Spleen (tissue), 11 donors: ENCODE results near the gene PEX7. TPM values are rescaled to one million over a fixed set of nuclear protein-coding genes. Genes with fewer than 3 reads are reported as not detected.
A peak's percentile ranks its signal among the peaks of the same experiment; 100 is the strongest.

Source experiments
- DNase-seq: peaks from one replicate; pipeline ENCODE4 v3.0.0-alpha.2; 2020
- H3K27ac ChIP-seq, 8 donors: fragments of 200-600 bp; sonication (generic) in 7 of 8; 1 replicate in 4 of 8; 2 replicates in 4 of 8; pipeline versions ENCODE4 v1.5.0 to v1.8.0; 2016 to 2021; ENCODE audit warnings: inconsistent platforms in 4 of 8, mild to moderate bottlenecking in 4 of 8, moderate library complexity in 1 of 8
- H3K27me3 ChIP-seq, 7 donors: fragments of 200-600 bp; sonication (generic) in 6 of 7; replicated peaks in 1 of 7; 1 replicate in 4 of 7; 2 replicates in 3 of 7; pipeline versions ENCODE4 v1.5.0 to v1.8.0; 2016 to 2021; ENCODE audit warnings: inconsistent platforms in 3 of 7, mild to moderate bottlenecking in 1 of 7
- H3K36me3 ChIP-seq, 6 donors: fragments of 200-600 bp; sonication (generic) in 5 of 6; 1 replicate in 4 of 6; 2 replicates in 2 of 6; pipeline versions ENCODE4 v1.5.0 to v1.8.0; 2016 to 2021; ENCODE audit warnings: inconsistent platforms in 2 of 6
- H3K4me1 ChIP-seq, 6 donors: fragments of 200-600 bp; sonication (generic) in 5 of 6; 1 replicate in 3 of 6; 2 replicates in 3 of 6; pipeline versions ENCODE4 v1.5.0 to v1.8.0; 2016 to 2021; ENCODE audit warnings: inconsistent platforms in 3 of 6
- H3K4me3 ChIP-seq, 8 donors: fragments of 200-600 bp; sonication (generic) in 7 of 8; 1 replicate in 4 of 8; 2 replicates in 4 of 8; pipeline versions ENCODE4 v1.5.0 to v1.8.0; 2016 to 2021; ENCODE audit warnings: inconsistent platforms in 4 of 8, mild to moderate bottlenecking in 4 of 8, moderate library complexity in 2 of 8
- H3K9me3 ChIP-seq, 8 donors: fragments of 200-600 bp; sonication (generic) in 7 of 8; 1 replicate in 4 of 8; 2 replicates in 4 of 8; pipeline versions ENCODE4 v1.5.0 to v1.8.0; 2016 to 2021; ENCODE audit warnings: inconsistent platforms in 4 of 8
- CTCF ChIP-seq, 11 experiments: fragments of 200-600 bp in 7 of 11; fragments of 450-650 bp in 4 of 11; sonication (generic) in 4 of 11; IDR thresholded peaks in 8 of 11; conservative IDR thresholded peaks in 3 of 11; 1 replicate in 7 of 11; 2 replicates in 4 of 11; pipeline versions ENCODE4 v1.4.0 to v1.8.0; 2016 to 2021; ENCODE audit warnings: antibody characterized with exemption in 11 of 11, inconsistent platforms in 4 of 11, mild to moderate bottlenecking in 1 of 11
- POLR2A ChIP-seq, 3 donors: fragments of 450-650 bp; IDR thresholded peaks; one replicate each; pipeline ENCODE4 v1.5.1; 2017; ENCODE audit warnings: antibody characterized with exemption in 3 of 3, mild to moderate bottlenecking in 1 of 3
- POLR2AphosphoS5 ChIP-seq, 3 donors: sonication (generic); formaldehyde crosslinking; IDR thresholded peaks; one replicate each; pipeline ENCODE4 v1.5.1; 2017; ENCODE audit warnings: antibody characterized with exemption in 3 of 3
- WGBS, 5 donors: extraction: QIAGEN DNeasy Blood & Tissue Kit in 3 of 5; methylation state at CpG; one replicate each; pipeline versions ENCODE4 v1.1.5 to v1.1.7; 2013 to 2018; 5-methylcytosine and 5-hydroxymethylcytosine counted together
- intact Hi-C: fragments of 100-400 bp; cut with DNase I; formaldehyde crosslinking; loops from one replicate; pipeline ENCODE4 v1.15.0; 2023; ENCODE audit warnings: low total_unique reads
- polyA plus RNA-seq, 3 donors: library from polyadenylated mRNA; stranded (reverse); fragments of 200-250 nt; gene quantifications; one replicate each; pipeline ENCODE4 v1.2.1, GENCODE V29; 2013
- total RNA-seq, 7 donors: library from RNA; depleted of rRNA in 3 of 7; stranded (reverse); fragments of >200 nt in 3 of 7; fragmentation: NEBNext Ultra II Directional in 4 of 7; extraction: Animal tissue kit (Norgen Biotek cat#: 25700) in 4 of 7; gene quantifications; one replicate each; pipeline versions ENCODE4 v1.1.0 to v1.2.1, GENCODE V29; 2016 to 2021
- donor health status: healthy with polysubstance abuse.
- donor health status: DM: no; HTN: no; CAD: no; lungs with moderate emphysema.
- donor health status: DM: no; HTN: no; CAD: no.
- donor health status: Bipolar disorder and iron deficiency.
- donor health status: healthy.
- donor health status: DM: no; HTN: no; CAD: no.
- donor health status: DM: yes; HTN: yes; CAD: no.

Gene PEX7
- total and polyA plus RNA-seq, 10 donors = 2.2 to 6.4 (median 5.0) TPM

GRCh38 chr6:136779682-136780081 lies 42.7 kb upstream of the PEX7 start:
- WGBS, 5 donors = 57 to 80% (median 64%) methylated on average over 1 of the region's 1 CpG
- H3K27me3 ChIP-seq = no peaks in the 10 kb centered on the region
- intact Hi-C loops = no loop called here
- no peaks in the 10 kb centered on the region for H3K36me3 ChIP-seq
- no peak overlapping the region for H3K4me3 ChIP-seq
- peaks cover 25 to 93% (median 54%) of the 10 kb centered on the region in 6 donors for H3K4me1 ChIP-seq
- peak overlapping the region in 2 of 8 donors; percentile 3 to 22 for H3K27ac ChIP-seq
- no peak for DNase-seq
- TF ChIP-seq POLR2AphosphoS5 (IDR thresholded peaks at IDR 0.05) (no peak), CTCF (IDR thresholded peaks at IDR 0.05 in 8 of 11, conservative IDR thresholded peaks at IDR 0.05 in 3 of 11) (no peak), POLR2A (IDR thresholded peaks at IDR 0.05) (no peak)
- H3K9me3 ChIP-seq = no peaks in the 10 kb centered on the region

- Histone ChIP-seq H3K4me1 (peaks cover 37 to 93% (median 61%) of the 10 kb centered on the region in 6 donors), H3K27me3 (no peaks in the 10 kb centered on the region), H3K4me3 (no peak overlapping the region), H3K36me3 (no peaks in the 10 kb centered on the region), H3K9me3 (no peaks in the 10 kb centered on the region), H3K27ac (peak overlapping the region in 2 of 8 donors; percentile 95 to 98)
- intact Hi-C loops = no loop called here
- 92 to 96% (median 94%) methylated on average over 3 of the region's 3 CpGs for WGBS, 5 donors
- TF ChIP-seq POLR2A (IDR thresholded peaks at IDR 0.05) (no peak), CTCF (IDR thresholded peaks at IDR 0.05 in 8 of 11, conservative IDR thresholded peaks at IDR 0.05 in 3 of 11) (no peak), POLR2AphosphoS5 (IDR thresholded peaks at IDR 0.05) (no peak)
- DNase-seq = no peak
These were observed 41.4 kb upstream of the PEX7 start for GRCh38 chr6:136780972-136781371.

- Histone ChIP-seq H3K27me3 (no peaks in the 10 kb centered on the region), H3K27ac (peak overlapping the region in 5 of 8 donors; percentile 25 to 98 (median 95)), H3K4me3 (no peak overlapping the region), H3K36me3 (no peaks in the 10 kb centered on the region), H3K9me3 (no peaks in the 10 kb centered on the region), H3K4me1 (peaks cover 49 to 96% (median 73%) of the 10 kb centered on the region in 6 donors)
- WGBS, 5 donors = 44 to 72% (median 60%) methylated on average over 1 of the region's 1 CpG
- DNase-seq = no peak
- TF ChIP-seq POLR2AphosphoS5 (IDR thresholded peaks at IDR 0.05) = no peak
- TF ChIP-seq CTCF (IDR thresholded peaks at IDR 0.05 in 8 of 11, conservative IDR thresholded peaks at IDR 0.05 in 3 of 11) = no peak
- no peak for TF ChIP-seq POLR2A (IDR thresholded peaks at IDR 0.05)
- intact Hi-C loops = no loop called here
These were observed 40.2 kb upstream of the PEX7 start for GRCh38 chr6:136782021-136782770.

- no peaks in the 10 kb centered on the region for H3K36me3 ChIP-seq
- DNase-seq = no peak
- intact Hi-C loops = no loop called here
- H3K4me1 ChIP-seq = peaks cover 57 to 99% (median 81%) of the 10 kb centered on the region in 6 donors
- H3K4me3 ChIP-seq = no peak overlapping the region
- H3K9me3 ChIP-seq = no peaks in the 10 kb centered on the region
- 93 to 97% (median 95%) methylated on average over 6 of the region's 6 CpGs for WGBS, 5 donors
- H3K27ac ChIP-seq = peak overlapping the region in 7 of 8 donors; percentile 61 to 98 (median 95)
- TF ChIP-seq POLR2AphosphoS5 (IDR thresholded peaks at IDR 0.05) (no peak), CTCF (IDR thresholded peaks at IDR 0.05 in 8 of 11, conservative IDR thresholded peaks at IDR 0.05 in 3 of 11) (no peak), POLR2A (IDR thresholded peaks at IDR 0.05) (no peak)
- H3K27me3 ChIP-seq = no peaks in the 10 kb centered on the region
These were observed 39.4 kb upstream of the PEX7 start for GRCh38 chr6:136783021-136783420.
